Cardiac muscle cell (in vitro differentiated cells and primary cell): Measurements from ENCODE around the gene GOLGA1. TPM values are rescaled to one million over a fixed set of nuclear protein-coding genes. Genes with fewer than 3 reads are reported as not detected.

Experiments
- DNase-seq, 2 donors: peaks; one replicate each; pipeline versions ENCODE4 v3.0.0 to v3.0.0-alpha.2; 2010 to 2017; ENCODE audit warnings: low read depth in 1 of 2, low spot score in 1 of 2
- H3K27ac ChIP-seq: fragments of 200-600 bp; sonication (generic); 2 replicates; pipeline ENCODE4 v1.5.1; 2016
- H3K27me3 ChIP-seq: fragments of 200-600 bp; sonication (generic); 2 replicates; pipeline ENCODE4 v1.6.0; 2016; ENCODE audit warnings: control low read depth
- H3K36me3 ChIP-seq: fragments of 200-600 bp; sonication (generic); 2 replicates; pipeline ENCODE4 v1.5.1; 2016; ENCODE audit warnings: control low read depth
- H3K4me1 ChIP-seq: fragments of 200-600 bp; sonication (generic); 2 replicates; pipeline ENCODE4 v1.8.1; 2017; ENCODE audit warnings: low read depth, mild to moderate bottlenecking, mixed run types
- H3K4me3 ChIP-seq: fragments of 200-600 bp; sonication (generic); 2 replicates; pipeline ENCODE4 v1.5.1; 2016; ENCODE audit warnings: mild to moderate bottlenecking
- H3K9me3 ChIP-seq: fragments of 200-600 bp; sonication (generic); 2 replicates; pipeline ENCODE4 v1.5.1; 2017; ENCODE audit warnings: low read depth, mild to moderate bottlenecking, control low read depth
- polyA plus RNA-seq: library from polyadenylated mRNA; unstranded; fragments of >200 nt; fragmentation: Nextera tagmentation; extraction: Ambion mirVana; gene quantifications from 2 replicates; pipeline ENCODE4 v1.2.1, GENCODE V29; 2016
- total RNA-seq: library from RNA; depleted of rRNA; stranded (reverse); fragments of >200 nt; gene quantifications from 2 replicates; pipeline ENCODE4 v1.2.3, GENCODE V29; 2016
- TF ChIP-seq, protein P1 (sequence below): IDR thresholded peaks from 2 replicates; pipeline ENCODE4 v1.5.1; 2012; ENCODE audit warnings: low read depth, mild to moderate bottlenecking, low read length

Gene GOLGA1
- total and polyA plus RNA-seq, 2 experiments from 2014 or later: 15.0 to 21.1 TPM

DNA sequence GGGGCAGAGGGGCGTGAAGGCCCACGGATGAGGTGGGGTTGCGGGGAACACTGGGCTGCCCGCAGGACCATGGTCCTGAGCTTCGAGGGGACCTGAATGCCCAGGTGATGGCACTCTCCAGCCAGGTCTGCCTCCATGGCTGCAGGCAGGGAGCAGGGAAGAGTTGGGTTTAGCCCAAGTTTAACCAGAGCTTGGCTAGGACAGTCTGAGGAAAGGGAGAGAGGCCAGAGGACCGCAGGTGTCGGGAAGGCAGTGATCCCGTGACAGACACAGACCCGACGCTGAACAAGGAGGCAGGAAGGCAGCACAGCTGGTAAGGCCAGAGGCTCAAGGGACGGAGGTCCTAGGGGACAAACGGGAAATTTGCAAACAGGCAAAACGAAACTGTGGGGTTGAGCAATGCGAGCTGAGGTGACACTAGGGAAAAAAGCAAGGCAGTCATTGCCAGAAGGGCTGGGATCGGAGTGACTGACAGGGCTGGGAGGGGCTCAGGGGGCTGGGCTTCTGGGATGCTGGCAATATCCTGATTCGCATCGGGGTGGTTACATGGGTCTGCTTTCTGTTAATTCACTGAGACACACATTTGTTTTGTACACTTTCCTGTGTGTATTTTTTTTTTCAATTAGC is 53.9 kb downstream of the GOLGA1 start:
- Histone ChIP-seq H3K27me3 (no peaks in the 10 kb centered on the region), H3K9me3 (no peaks in the 10 kb centered on the region), H3K36me3 (peaks cover 32% of the 10 kb centered on the region), H3K4me1 (no peaks in the 10 kb centered on the region), H3K4me3 (no peak overlapping the region), H3K27ac (no peak overlapping the region)
- DNase-seq: no peak
- TF ChIP-seq, protein P1, sequence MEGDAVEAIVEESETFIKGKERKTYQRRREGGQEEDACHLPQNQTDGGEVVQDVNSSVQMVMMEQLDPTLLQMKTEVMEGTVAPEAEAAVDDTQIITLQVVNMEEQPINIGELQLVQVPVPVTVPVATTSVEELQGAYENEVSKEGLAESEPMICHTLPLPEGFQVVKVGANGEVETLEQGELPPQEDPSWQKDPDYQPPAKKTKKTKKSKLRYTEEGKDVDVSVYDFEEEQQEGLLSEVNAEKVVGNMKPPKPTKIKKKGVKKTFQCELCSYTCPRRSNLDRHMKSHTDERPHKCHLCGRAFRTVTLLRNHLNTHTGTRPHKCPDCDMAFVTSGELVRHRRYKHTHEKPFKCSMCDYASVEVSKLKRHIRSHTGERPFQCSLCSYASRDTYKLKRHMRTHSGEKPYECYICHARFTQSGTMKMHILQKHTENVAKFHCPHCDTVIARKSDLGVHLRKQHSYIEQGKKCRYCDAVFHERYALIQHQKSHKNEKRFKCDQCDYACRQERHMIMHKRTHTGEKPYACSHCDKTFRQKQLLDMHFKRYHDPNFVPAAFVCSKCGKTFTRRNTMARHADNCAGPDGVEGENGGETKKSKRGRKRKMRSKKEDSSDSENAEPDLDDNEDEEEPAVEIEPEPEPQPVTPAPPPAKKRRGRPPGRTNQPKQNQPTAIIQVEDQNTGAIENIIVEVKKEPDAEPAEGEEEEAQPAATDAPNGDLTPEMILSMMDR: no peak

DNA sequence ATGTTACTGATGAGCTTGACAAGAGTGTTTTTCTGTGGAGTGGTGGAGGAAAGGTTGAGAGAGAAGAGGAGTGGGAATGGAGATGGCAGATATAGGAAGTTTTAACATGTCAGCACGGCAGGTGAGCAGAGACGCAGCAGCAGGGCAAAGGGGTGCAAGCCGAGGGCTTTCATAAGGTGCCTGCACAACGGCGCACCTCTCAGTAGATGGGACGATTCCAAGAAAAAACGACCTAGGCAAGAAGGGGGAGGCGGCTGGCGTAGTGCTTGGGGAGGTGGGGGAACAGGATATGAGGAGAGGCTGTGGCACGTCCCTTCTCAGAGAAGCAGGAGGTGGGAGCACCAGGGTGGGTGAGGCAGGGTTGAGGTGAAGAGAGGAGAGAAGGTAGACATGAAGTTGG is 54.4 kb downstream of the GOLGA1 start:
- DNase-seq: no peak
- Histone ChIP-seq H3K36me3 (peaks cover 32% of the 10 kb centered on the region), H3K9me3 (no peaks in the 10 kb centered on the region), H3K4me3 (no peak overlapping the region), H3K4me1 (no peaks in the 10 kb centered on the region), H3K27ac (no peak overlapping the region), H3K27me3 (no peaks in the 10 kb centered on the region)
- TF ChIP-seq, protein P1: no peak

DNA sequence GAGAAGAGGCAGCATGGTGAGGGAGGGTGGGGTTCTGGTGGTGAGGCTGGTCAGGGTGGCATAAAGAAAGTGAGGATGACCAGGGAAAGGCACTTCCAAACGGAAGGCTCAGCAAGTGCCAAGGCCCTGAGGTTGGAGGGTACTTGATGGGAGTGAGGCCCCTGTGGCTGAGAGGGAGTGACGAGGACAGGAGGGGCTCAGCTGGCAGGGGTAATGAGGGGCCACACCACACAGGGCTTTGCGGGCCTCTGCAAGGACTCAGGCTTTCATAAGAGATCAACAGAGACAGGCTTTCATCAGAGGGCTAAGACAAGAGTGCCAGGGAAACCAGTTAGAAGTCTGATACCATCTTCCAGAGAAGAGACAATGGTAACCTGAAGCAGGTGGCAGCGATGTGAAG is 55.3 kb downstream of the GOLGA1 start:
- TF ChIP-seq, protein P1: no peak
- H3K4me3 ChIP-seq: no peak overlapping the region
- DNase-seq: no peak
- H3K9me3 ChIP-seq: no peaks in the 10 kb centered on the region
- H3K36me3 ChIP-seq: peaks cover 25% of the 10 kb centered on the region
- H3K27ac ChIP-seq: no peak overlapping the region
- no peaks in the 10 kb centered on the region for H3K4me1 ChIP-seq
- H3K27me3 ChIP-seq: no peaks in the 10 kb centered on the region

DNA sequence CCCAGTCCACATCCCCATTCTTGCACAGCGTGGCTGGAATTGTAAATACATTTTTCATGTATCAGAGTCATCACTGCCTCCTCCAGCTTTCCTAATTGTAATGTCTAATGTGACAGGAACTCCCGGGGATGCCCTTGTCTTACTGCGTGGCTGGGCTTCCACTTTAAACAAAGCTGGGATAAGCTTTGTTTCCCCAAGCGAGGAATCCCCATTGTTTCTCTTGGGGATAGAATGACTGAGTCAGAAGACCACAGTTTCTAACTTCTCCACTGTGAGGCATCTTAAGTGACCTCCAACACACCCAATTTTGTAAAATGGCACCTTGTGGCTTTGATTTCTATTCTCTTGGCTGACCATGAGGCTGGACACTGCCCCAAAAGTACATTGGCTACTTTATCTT is 56.5 kb downstream of the GOLGA1 start:
- H3K36me3 ChIP-seq: peaks cover 21% of the 10 kb centered on the region
- DNase-seq: no peak
- no peaks in the 10 kb centered on the region for H3K4me1 ChIP-seq
- H3K27ac ChIP-seq: no peak overlapping the region
- no peaks in the 10 kb centered on the region for H3K27me3 ChIP-seq
- no peaks in the 10 kb centered on the region for H3K9me3 ChIP-seq
- no peak overlapping the region for H3K4me3 ChIP-seq
- TF ChIP-seq, protein P1: no peak

DNA sequence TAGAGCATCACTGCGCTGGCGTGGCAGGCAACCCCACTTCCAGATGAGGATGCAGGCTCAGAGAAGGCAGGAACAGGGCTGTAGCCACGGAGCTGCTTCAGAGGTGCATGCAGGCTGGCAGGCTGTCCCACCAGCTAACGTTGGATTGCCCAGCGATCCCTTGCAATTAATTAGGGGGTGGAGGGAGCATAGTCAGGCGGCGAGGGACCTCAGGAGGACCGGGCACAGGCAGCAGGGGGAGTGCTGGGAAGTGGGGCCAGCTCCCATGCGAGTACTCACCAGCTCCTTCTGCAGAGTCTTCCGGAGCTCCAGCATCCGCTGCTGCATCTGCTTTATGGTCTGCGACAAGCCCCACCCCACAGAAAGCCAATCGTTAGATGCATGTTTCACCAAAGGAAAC is 58.7 kb downstream of the GOLGA1 start:
- Histone ChIP-seq H3K27me3 (no peaks in the 10 kb centered on the region), H3K36me3 (peaks cover 26% of the 10 kb centered on the region), H3K9me3 (no peaks in the 10 kb centered on the region), H3K27ac (no peak overlapping the region), H3K4me1 (no peaks in the 10 kb centered on the region), H3K4me3 (no peak overlapping the region)
- DNase-seq: no peak
- TF ChIP-seq, protein P1: no peak
